ENCODE measurements around the gene CRTC3.

The CRTC3 gene

DNA sequence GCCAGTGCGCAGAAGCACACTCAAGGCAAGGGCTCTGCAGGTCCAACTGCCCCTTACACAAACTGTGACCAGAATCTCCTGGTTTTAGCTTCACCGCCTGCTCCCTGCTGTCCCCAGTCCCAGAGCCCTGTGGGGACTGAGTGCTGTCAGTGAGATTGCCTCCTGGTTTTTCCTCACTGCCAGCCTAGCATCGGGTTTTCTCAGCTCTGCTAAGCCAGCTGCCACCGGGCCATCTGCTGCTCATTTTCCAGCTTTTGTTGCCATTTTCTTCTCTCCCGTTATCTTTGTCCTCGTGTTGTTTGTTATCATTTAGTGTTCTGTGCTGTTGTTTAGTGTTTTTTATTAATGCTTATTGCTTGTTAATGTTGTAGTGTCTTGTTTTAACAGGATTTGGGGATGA, 108.0 kb downstream of the CRTC3 start:
- POLR2A ChIA-PET: interaction anchor here (1.3 kb wide), 1 partner anchor 79 kb away, joined by 4 read pairs; the partner anchor contains the start of gene BLM
- TF ChIP-seq FOXA1 (IDR thresholded peaks at IDR 0.05): no peak
- TF ChIP-seq SUZ12 (IDR thresholded peaks at IDR 0.05): no peak
- TF ChIP-seq CTBP1 (IDR thresholded peaks at IDR 0.05; ENCODE audit: borderline replicate concordance): no peak
- no peak for TF ChIP-seq ELF4 (IDR thresholded peaks at IDR 0.05)
- no peak for TF ChIP-seq SP1 (IDR thresholded peaks at IDR 0.05)
- TF ChIP-seq LEF1 (IDR thresholded peaks at IDR 0.05; ENCODE audit: borderline replicate concordance): no peak
- no peak for TF ChIP-seq HDGF (IDR thresholded peaks at IDR 0.05; ENCODE audit: borderline replicate concordance)
- no peak for TF ChIP-seq FOXM1 (IDR thresholded peaks at IDR 0.05; ENCODE audit: borderline replicate concordance)
- no peak for TF ChIP-seq ARNT (IDR thresholded peaks at IDR 0.05)
- TF ChIP-seq L3MBTL2 (conservative IDR thresholded peaks at IDR 0.05): no peak
- no peak for TF ChIP-seq BHLHE40 (IDR thresholded peaks at IDR 0.05; ENCODE audit: borderline replicate concordance)
- TF ChIP-seq, protein P1, sequence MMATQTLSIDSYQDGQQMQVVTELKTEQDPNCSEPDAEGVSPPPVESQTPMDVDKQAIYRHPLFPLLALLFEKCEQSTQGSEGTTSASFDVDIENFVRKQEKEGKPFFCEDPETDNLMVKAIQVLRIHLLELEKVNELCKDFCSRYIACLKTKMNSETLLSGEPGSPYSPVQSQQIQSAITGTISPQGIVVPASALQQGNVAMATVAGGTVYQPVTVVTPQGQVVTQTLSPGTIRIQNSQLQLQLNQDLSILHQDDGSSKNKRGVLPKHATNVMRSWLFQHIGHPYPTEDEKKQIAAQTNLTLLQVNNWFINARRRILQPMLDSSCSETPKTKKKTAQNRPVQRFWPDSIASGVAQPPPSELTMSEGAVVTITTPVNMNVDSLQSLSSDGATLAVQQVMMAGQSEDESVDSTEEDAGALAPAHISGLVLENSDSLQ (IDR thresholded peaks at IDR 0.05): no peak
- TF ChIP-seq ZNF384 (IDR thresholded peaks at IDR 0.05): no peak
- no peak for TF ChIP-seq NFRKB (IDR thresholded peaks at IDR 0.05)
- DNase-seq (ENCODE audit: extremely low spot score): no peak
- CTCF ChIA-PET: no interaction called here

DNA sequence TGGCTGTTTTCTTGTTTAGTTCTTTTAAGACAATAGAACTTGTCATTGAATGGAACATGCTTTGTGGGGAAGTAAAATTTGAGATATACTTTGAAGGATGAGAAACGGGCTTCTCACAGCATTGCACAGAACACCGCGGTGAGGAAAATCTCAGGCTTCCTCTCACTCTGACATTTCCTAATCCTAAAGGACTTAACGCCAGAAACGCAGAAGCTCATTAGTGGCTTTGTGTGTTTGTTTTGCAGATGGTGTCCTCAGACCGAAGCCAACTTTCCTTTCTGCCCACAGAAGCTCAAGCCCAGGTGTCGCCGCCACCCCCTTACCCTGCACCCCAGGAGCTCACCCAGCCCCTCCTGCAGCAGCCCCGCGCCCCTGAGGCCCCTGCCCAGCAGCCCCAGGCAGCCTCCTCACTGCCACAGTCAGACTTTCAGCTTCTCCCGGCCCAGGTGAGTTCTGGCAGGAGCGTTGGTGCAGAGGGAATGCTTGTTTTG, 108.5 kb downstream of the CRTC3 start:
- DNase-seq (ENCODE audit: extremely low spot score): no peak
- POLR2A ChIA-PET: interaction anchor here (1.3 kb wide), 1 partner anchor 79 kb away, joined by 4 read pairs; the partner anchor contains the start of gene BLM
- CTCF ChIA-PET: interaction anchor here (1.3 kb wide), 1 partner anchor 10 kb away, joined by 3 read pairs; no protein-coding TSS in a partner anchor

DNA sequence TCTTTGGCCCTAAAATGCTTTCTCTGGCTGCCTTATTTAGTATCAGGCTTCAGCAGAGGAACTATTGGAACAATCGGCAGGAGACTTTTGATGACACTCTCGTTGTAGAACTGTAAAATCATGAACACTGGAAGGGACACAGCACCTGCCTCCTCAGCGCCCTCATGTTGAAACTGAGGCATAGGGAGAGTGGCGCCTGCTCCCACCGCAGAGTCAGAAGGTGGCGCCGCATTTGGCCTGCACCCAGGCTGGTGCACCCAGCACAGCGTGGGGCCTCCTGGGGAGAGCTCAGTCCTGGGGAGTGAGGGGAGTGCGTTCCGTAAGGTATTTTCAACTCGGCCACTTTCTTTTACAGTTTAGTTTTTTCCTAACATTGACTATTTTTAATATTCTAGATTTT, 109.2 kb downstream of the CRTC3 start:
- CTCF ChIA-PET: interaction anchor here (1.3 kb wide), 1 partner anchor 9 kb away, joined by 3 read pairs; no protein-coding TSS in a partner anchor
- TF ChIP-seq NFRKB (IDR thresholded peaks at IDR 0.05) (no peak), LEF1 (IDR thresholded peaks at IDR 0.05; ENCODE audit: borderline replicate concordance) (no peak), FOXM1 (IDR thresholded peaks at IDR 0.05; ENCODE audit: borderline replicate concordance) (no peak)
- POLR2A ChIA-PET: no interaction called here
- no peak for DNase-seq (ENCODE audit: extremely low spot score)

More for the DNA sequence above, 108.5 kb downstream of the CRTC3 start:
- TF ChIP-seq SUZ12 (IDR thresholded peaks at IDR 0.05) (no peak), FOXA1 (IDR thresholded peaks at IDR 0.05) (no peak), FOXK2 (IDR thresholded peaks at IDR 0.05) (no peak), ZNF384 (IDR thresholded peaks at IDR 0.05) (no peak), L3MBTL2 (conservative IDR thresholded peaks at IDR 0.05) (no peak), SP1 (IDR thresholded peaks at IDR 0.05) (no peak), CTBP1 (IDR thresholded peaks at IDR 0.05; ENCODE audit: borderline replicate concordance) (no peak), TARDBP (IDR thresholded peaks at IDR 0.05) (no peak)

DNA sequence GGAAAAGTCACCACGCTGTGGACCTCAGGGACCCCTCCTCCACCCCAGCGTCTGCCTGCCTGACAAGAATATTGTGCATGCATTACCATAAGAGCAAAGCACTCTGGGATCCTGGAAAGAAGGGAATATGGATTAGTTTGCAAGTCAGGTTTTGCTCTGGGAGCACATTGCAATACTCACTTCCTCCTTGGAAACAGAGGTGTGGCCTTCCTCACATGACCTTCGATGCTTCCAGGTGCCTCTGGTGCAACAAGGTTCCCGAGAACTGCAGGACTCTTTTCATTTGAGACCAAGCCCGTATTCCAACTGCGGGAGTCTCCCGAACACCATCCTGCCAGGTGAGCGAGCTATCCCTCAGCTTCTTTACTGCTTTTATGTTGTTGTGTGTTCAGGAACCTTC, 111.1 kb downstream of the CRTC3 start:
- no peak for TF ChIP-seq FOXM1 (IDR thresholded peaks at IDR 0.05; ENCODE audit: borderline replicate concordance)
- no peak for TF ChIP-seq ZNF384 (IDR thresholded peaks at IDR 0.05)
- TF ChIP-seq FOXA1 (IDR thresholded peaks at IDR 0.05): no peak
- no peak for TF ChIP-seq NFRKB (IDR thresholded peaks at IDR 0.05)
- no peak for TF ChIP-seq ELF4 (IDR thresholded peaks at IDR 0.05)
- no peak for TF ChIP-seq CTBP1 (IDR thresholded peaks at IDR 0.05; ENCODE audit: borderline replicate concordance)
- no peak for TF ChIP-seq FOXK2 (IDR thresholded peaks at IDR 0.05)
- no peak for TF ChIP-seq ARNT (IDR thresholded peaks at IDR 0.05)
- no peak for TF ChIP-seq TARDBP (IDR thresholded peaks at IDR 0.05)
- TF ChIP-seq, protein P1 (IDR thresholded peaks at IDR 0.05): no peak
- no peak for TF ChIP-seq HDGF (IDR thresholded peaks at IDR 0.05; ENCODE audit: borderline replicate concordance)
- TF ChIP-seq SUZ12 (IDR thresholded peaks at IDR 0.05): no peak
- no peak for TF ChIP-seq L3MBTL2 (conservative IDR thresholded peaks at IDR 0.05)
- no peak for TF ChIP-seq BHLHE40 (IDR thresholded peaks at IDR 0.05; ENCODE audit: borderline replicate concordance)
- no peak for TF ChIP-seq SP1 (IDR thresholded peaks at IDR 0.05)
- no peak for TF ChIP-seq LEF1 (IDR thresholded peaks at IDR 0.05; ENCODE audit: borderline replicate concordance)
- POLR2A ChIA-PET: interaction anchor here (0.6 kb wide), 1 partner anchor 190 kb away, joined by 3 read pairs; no protein-coding TSS in a partner anchor
- CTCF ChIA-PET: no interaction called here
- DNase-seq (ENCODE audit: extremely low spot score): no peak

DNA sequence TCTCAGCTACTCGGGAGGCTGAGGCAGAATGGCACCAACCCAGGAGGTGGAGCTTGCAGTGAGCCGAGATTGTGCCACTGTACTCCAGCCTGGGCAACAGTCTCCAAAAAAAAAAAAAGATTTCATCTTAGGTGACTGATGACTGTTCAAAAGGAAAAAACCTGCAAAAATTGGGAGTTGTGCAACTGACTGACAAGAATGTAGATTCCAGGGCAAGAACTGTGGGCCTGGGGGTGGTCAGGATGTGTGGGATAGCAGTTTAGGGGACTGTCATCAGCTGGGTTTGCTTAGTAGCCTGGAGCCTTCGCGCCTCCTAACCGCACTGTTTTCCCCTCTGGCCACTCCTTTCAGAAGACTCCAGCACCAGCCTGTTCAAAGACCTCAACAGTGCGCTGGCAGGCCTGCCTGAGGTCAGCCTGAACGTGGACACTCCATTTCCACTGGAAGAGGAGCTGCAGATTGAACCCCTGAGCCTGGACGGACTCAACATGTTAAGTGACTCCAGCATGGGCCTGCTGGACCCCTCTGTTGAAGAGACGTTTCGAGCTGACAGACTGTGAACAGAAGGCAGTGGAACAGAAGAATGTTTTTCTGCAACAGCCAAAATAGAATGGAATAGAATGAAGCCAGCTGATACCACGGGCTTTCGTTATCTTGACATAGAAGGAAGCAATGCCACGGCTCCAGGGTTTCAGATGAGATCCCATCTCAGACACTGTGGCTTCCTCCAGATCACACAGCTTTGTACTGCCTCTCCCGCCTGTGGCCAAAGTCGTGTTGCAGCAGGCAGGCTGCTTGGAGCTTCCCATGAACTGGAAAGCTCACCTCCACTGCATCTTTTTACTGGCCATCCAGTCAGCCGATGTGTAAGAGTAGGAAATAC, 112.1 kb downstream of the CRTC3 start:
- CTCF ChIA-PET: interaction anchor here (0.7 to 0.9 kb wide), 3 partner anchors 232 to 391 kb away, joined by 3 to 7 read pairs (median 4); no protein-coding TSS in a partner anchor
- TF ChIP-seq FOXM1 (IDR thresholded peaks at IDR 0.05; ENCODE audit: borderline replicate concordance) (no peak), SP1 (IDR thresholded peaks at IDR 0.05) (no peak), SUZ12 (IDR thresholded peaks at IDR 0.05) (no peak), BHLHE40 (IDR thresholded peaks at IDR 0.05; ENCODE audit: borderline replicate concordance) (no peak), HDGF (IDR thresholded peaks at IDR 0.05; ENCODE audit: borderline replicate concordance) (no peak), ARNT (IDR thresholded peaks at IDR 0.05) (no peak), FOXK2 (IDR thresholded peaks at IDR 0.05) (no peak), LEF1 (IDR thresholded peaks at IDR 0.05; ENCODE audit: borderline replicate concordance) (no peak), CTBP1 (IDR thresholded peaks at IDR 0.05; ENCODE audit: borderline replicate concordance) (no peak), L3MBTL2 (conservative IDR thresholded peaks at IDR 0.05) (no peak), NFRKB (IDR thresholded peaks at IDR 0.05) (no peak), ELF4 (IDR thresholded peaks at IDR 0.05) (no peak), ZNF384 (IDR thresholded peaks at IDR 0.05) (no peak)
- TF ChIP-seq, protein P1 (IDR thresholded peaks at IDR 0.05): no peak
- POLR2A ChIA-PET: interaction anchor here (0.6 kb wide), 1 partner anchor 189 kb away, joined by 3 read pairs; no protein-coding TSS in a partner anchor
- DNase-seq (ENCODE audit: extremely low spot score): no peak
